ENCODE data around the gene WNT3.
"Not testable (repeated sequence)": the region's sequence is repeated elsewhere in the genome, so short reads cannot be mapped to it uniquely, and the experiment has no call there.

DNA sequence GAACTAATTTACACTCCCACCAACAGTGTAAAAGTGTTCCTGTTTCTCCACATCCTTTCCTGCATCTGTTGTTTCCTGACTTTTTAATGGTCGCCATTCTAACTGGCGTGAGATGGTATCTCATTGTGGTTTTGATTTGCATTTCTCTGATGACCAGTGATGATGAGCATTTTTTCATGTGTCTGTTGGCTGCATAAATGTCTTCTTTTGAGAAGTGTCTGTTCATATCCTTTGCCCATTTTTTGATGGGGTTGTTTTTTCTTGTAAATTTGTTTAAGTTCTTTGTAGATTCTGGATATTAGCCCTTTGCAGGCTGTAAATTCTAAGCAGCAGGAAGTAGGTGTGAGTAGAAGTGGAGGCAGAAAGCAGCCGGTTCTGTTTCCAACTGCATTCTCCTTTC lies 22.1 kb upstream of the WNT3 start:
- TF ChIP-seq EZH2 (IDR thresholded peaks at IDR 0.05; ENCODE audit: low read depth, low read length, severe bottlenecking); POLR2A (IDR thresholded peaks at IDR 0.05; ENCODE audit: control extremely low read depth in 1 of 2, low read depth in 2 of 2, low read length in 2 of 2); TAF1 (IDR thresholded peaks at IDR 0.05; ENCODE audit: low read depth, low read length); EP300 (IDR thresholded peaks at IDR 0.05; ENCODE audit: borderline replicate concordance in 1 of 2, low read depth in 2 of 2, low read length in 2 of 2); TEAD4 (IDR thresholded peaks at IDR 0.05; ENCODE audit: low read depth, low read length): not testable (repeated sequence)
- TF ChIP-seq, protein P1, sequence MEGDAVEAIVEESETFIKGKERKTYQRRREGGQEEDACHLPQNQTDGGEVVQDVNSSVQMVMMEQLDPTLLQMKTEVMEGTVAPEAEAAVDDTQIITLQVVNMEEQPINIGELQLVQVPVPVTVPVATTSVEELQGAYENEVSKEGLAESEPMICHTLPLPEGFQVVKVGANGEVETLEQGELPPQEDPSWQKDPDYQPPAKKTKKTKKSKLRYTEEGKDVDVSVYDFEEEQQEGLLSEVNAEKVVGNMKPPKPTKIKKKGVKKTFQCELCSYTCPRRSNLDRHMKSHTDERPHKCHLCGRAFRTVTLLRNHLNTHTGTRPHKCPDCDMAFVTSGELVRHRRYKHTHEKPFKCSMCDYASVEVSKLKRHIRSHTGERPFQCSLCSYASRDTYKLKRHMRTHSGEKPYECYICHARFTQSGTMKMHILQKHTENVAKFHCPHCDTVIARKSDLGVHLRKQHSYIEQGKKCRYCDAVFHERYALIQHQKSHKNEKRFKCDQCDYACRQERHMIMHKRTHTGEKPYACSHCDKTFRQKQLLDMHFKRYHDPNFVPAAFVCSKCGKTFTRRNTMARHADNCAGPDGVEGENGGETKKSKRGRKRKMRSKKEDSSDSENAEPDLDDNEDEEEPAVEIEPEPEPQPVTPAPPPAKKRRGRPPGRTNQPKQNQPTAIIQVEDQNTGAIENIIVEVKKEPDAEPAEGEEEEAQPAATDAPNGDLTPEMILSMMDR (IDR thresholded peaks at IDR 0.05; ENCODE audit: control extremely low read depth in 1 of 3, insufficient read depth in 1 of 3, low read depth in 1 of 3, low read length in 3 of 3) = not testable (repeated sequence)
- TF ChIP-seq, protein P2, sequence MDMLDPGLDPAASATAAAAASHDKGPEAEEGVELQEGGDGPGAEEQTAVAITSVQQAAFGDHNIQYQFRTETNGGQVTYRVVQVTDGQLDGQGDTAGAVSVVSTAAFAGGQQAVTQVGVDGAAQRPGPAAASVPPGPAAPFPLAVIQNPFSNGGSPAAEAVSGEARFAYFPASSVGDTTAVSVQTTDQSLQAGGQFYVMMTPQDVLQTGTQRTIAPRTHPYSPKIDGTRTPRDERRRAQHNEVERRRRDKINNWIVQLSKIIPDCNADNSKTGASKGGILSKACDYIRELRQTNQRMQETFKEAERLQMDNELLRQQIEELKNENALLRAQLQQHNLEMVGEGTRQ (IDR thresholded peaks at IDR 0.05; ENCODE audit: low read length) = not testable (repeated sequence)

All from H1 (cell line).